ENCODE measurements around the gene PRKAR2B.
A peak's percentile ranks its signal among the peaks of the same experiment; 100 is the strongest.
"Not testable (repeated sequence)": the region's sequence is repeated elsewhere in the genome, so short reads cannot be mapped to it uniquely, and the experiment has no call there.

The PRKAR2B gene

GRCh38 chr7:107039199-107039900 is 5.2 kb upstream of the PRKAR2B start:
- no peak overlapping the region for H3K4me3 Mint-ChIP-seq
- H3K4me1 Mint-ChIP-seq = peaks cover 5% of the 10 kb centered on the region
- no peaks in the 10 kb centered on the region for H3K27me3 Mint-ChIP-seq
- H3K36me3 Mint-ChIP-seq = no peaks in the 10 kb centered on the region
- no peaks in the 10 kb centered on the region for H3K9me3 Mint-ChIP-seq
- H3K27ac Mint-ChIP-seq = no peak overlapping the region

- Mint-ChIP-seq H3K4me3 (no peak overlapping the region), H3K36me3 (no peaks in the 10 kb centered on the region), H3K27ac (no peak overlapping the region), H3K9me3 (no peaks in the 10 kb centered on the region), H3K4me1 (peaks cover 11% of the 10 kb centered on the region), H3K27me3 (peaks cover 7% of the 10 kb centered on the region)
Observed at GRCh38 chr7:107041097-107041496, 3.4 kb upstream of the PRKAR2B start.

- not testable (repeated sequence) for H3K9me3 Mint-ChIP-seq, H3K36me3 Mint-ChIP-seq, H3K4me3 Mint-ChIP-seq, H3K27ac Mint-ChIP-seq
- H3K27me3 Mint-ChIP-seq = peaks cover 11% of the 10 kb centered on the region
- peaks cover 11% of the 10 kb centered on the region for H3K4me1 Mint-ChIP-seq
Observed at GRCh38 chr7:107041764-107042163, 2.7 kb upstream of the PRKAR2B start.

- not testable (repeated sequence) for H3K27ac Mint-ChIP-seq, H3K4me3 Mint-ChIP-seq
- peaks cover 11% of the 10 kb centered on the region for H3K4me1 Mint-ChIP-seq
Observed at GRCh38 chr7:107042326-107042910, 2.1 kb upstream of the PRKAR2B start.

DNA sequence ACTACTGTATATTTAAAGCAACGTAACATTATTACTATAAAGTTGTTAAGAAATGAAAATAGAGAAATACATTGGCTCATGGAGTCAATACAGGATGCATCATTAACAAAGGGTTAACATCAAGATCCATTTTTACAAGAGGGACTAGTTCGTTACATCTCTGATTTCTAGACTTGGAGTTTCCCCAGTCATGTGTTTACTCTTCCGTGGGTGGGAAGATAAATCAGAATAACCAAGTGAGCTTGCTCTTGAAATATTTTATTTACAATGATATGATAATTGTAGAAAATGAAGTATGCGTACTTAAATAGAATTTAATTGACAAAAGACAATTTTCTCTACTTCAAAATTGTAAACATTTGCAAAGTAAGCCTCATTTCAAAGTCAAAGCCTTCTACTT is 1.0 kb upstream of the PRKAR2B start:
- Mint-ChIP-seq H3K36me3 (no peaks in the 10 kb centered on the region), H3K27me3 (peaks cover 20% of the 10 kb centered on the region), H3K9me3 (no peaks in the 10 kb centered on the region), H3K27ac (no peak overlapping the region), H3K4me3 (peak overlapping the region; percentile 86), H3K4me1 (peaks cover 11% of the 10 kb centered on the region)

More at GRCh38 chr7:107042326-107042910, 2.1 kb upstream of the PRKAR2B start:
- H3K27me3 Mint-ChIP-seq = peaks cover 18% of the 10 kb centered on the region
- H3K36me3 Mint-ChIP-seq, H3K9me3 Mint-ChIP-seq: not testable (repeated sequence)

DNA sequence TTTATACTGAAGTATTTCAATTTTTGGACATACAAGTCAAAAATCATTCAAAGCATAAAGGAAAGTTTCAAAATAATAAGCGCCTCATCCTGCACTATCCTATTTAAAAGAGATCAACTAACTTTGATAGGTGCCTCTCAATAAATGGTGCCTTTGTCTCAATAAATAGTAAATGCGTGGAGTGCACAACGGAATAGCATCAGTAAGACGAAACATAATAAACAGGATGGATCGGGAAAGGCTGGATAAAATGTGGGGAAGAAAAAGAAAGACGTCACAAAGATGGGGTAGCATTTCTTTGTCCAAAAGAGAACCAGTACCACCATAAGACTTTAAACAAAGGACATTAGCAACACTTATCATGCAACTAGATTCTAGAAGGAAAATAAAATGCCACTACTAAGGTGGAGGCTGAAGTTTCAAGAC is 571 bp upstream of the PRKAR2B start:
- peaks cover 11% of the 10 kb centered on the region for H3K4me1 Mint-ChIP-seq
- peaks cover 23% of the 10 kb centered on the region for H3K27me3 Mint-ChIP-seq
- H3K36me3 Mint-ChIP-seq = no peaks in the 10 kb centered on the region
- H3K27ac Mint-ChIP-seq = peak overlapping the region; percentile 3
- peak overlapping the region; percentile 86 for H3K4me3 Mint-ChIP-seq
- H3K9me3 Mint-ChIP-seq = no peaks in the 10 kb centered on the region

- Mint-ChIP-seq H3K4me3 (peak overlapping the region; percentile 87), H3K9me3 (no peaks in the 10 kb centered on the region), H3K27ac (peak overlapping the region; percentile 3), H3K4me1 (peaks cover 11% of the 10 kb centered on the region), H3K36me3 (no peaks in the 10 kb centered on the region), H3K27me3 (peaks cover 26% of the 10 kb centered on the region)
Observed at GRCh38 chr7:107045195-107045960, 873 bp downstream of the PRKAR2B start.

GRCh38 chr7:107045980-107046379 is 1.5 kb downstream of the PRKAR2B start:
- Mint-ChIP-seq H3K9me3 (no peaks in the 10 kb centered on the region), H3K4me3 (peak overlapping the region; percentile 61), H3K36me3 (no peaks in the 10 kb centered on the region), H3K4me1 (peaks cover 11% of the 10 kb centered on the region), H3K27me3 (peaks cover 26% of the 10 kb centered on the region), H3K27ac (no peak overlapping the region)

GRCh38 chr7:107046491-107047259 is 2.2 kb downstream of the PRKAR2B start:
- no peak overlapping the region for H3K4me3 Mint-ChIP-seq
- H3K4me1 Mint-ChIP-seq = peaks cover 17% of the 10 kb centered on the region
- H3K36me3 Mint-ChIP-seq = no peaks in the 10 kb centered on the region
- H3K27me3 Mint-ChIP-seq = peaks cover 26% of the 10 kb centered on the region
- H3K27ac Mint-ChIP-seq = no peak overlapping the region
- no peaks in the 10 kb centered on the region for H3K9me3 Mint-ChIP-seq

DNA sequence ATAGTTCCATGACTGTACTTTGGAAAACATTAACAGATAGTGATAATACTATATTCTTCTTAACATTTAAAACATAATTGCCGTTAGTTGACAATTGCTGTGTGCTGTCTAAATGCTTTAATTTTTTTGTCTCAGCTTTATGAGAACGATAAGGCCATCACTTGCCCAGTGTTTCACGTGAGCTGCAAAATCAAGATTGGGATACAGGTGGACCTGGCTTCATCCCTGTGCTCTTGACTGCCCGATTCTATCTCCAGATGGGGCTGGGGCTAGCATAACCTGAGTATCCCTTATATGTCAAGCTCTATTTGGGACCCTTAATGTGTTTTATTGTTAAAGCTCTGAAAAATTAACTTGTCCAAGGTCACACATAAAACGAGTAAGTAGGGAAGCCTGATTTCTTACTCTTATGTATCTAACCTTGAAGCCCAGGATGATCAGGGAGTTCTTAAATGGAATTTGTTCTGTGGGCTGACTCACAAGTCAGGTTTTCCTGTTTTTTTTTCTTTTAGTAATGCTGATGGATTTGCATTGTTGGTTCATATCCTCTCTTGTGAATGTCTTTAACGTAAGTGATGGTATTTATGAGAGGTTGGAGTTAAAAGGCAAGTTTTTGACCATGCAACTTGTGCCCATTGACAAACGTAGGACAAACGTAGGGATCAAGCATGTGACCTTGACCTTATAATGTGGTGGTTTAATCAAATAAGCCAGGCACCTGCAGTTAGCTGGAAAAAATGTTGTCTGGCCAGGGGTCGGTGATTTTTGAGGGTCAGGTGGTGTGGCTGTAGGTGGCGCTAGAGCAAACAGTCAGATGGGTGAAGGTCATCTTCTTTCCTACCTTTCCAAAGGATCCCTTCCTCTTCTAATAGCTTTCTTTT is 3.6 kb downstream of the PRKAR2B start:
- H3K9me3 Mint-ChIP-seq = no peaks in the 10 kb centered on the region
- H3K27ac Mint-ChIP-seq = no peak overlapping the region
- peaks cover 26% of the 10 kb centered on the region for H3K27me3 Mint-ChIP-seq
- H3K36me3 Mint-ChIP-seq = no peaks in the 10 kb centered on the region
- peaks cover 18% of the 10 kb centered on the region for H3K4me1 Mint-ChIP-seq
- H3K4me3 Mint-ChIP-seq = no peak overlapping the region

GRCh38 chr7:107048783-107049418 is 4.4 kb downstream of the PRKAR2B start:
- no peaks in the 10 kb centered on the region for H3K9me3 Mint-ChIP-seq
- H3K27ac Mint-ChIP-seq = no peak overlapping the region
- H3K4me3 Mint-ChIP-seq = no peak overlapping the region

DNA sequence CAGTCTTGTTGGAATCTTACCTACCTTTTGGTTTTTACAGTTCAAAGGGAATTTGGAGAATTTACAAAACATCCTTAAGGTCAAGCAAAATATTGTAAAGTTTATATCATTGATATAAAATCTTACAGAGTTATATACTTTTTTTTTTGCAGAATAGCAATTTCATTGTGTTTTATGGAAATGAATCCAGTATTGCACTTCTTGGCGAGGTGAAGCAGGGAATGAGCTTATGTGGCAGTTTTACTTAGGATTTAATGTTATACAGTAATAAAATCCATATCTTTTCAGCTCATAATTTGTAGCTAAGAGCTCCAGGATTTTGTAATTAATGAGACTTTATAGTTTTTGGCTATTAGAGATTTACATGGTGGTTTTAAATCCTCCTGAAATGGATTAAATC is 5.0 kb downstream of the PRKAR2B start:
- peaks cover 26% of the 10 kb centered on the region for H3K27me3 Mint-ChIP-seq
- peaks cover 13% of the 10 kb centered on the region for H3K4me1 Mint-ChIP-seq
- no peaks in the 10 kb centered on the region for H3K9me3 Mint-ChIP-seq
- H3K27ac Mint-ChIP-seq = no peak overlapping the region
- no peaks in the 10 kb centered on the region for H3K36me3 Mint-ChIP-seq
- H3K4me3 Mint-ChIP-seq = no peak overlapping the region

More at GRCh38 chr7:107048783-107049418, 4.4 kb downstream of the PRKAR2B start:
- peaks cover 26% of the 10 kb centered on the region for H3K27me3 Mint-ChIP-seq
- no peaks in the 10 kb centered on the region for H3K36me3 Mint-ChIP-seq
- peaks cover 15% of the 10 kb centered on the region for H3K4me1 Mint-ChIP-seq

GRCh38 chr7:107049971-107050532 is 5.5 kb downstream of the PRKAR2B start:
- H3K27me3 Mint-ChIP-seq = peaks cover 26% of the 10 kb centered on the region
- peaks cover 13% of the 10 kb centered on the region for H3K4me1 Mint-ChIP-seq
- no peaks in the 10 kb centered on the region for H3K9me3 Mint-ChIP-seq
- H3K27ac Mint-ChIP-seq = no peak overlapping the region
- H3K4me3 Mint-ChIP-seq = no peak overlapping the region
- H3K36me3 Mint-ChIP-seq = no peaks in the 10 kb centered on the region

DNA sequence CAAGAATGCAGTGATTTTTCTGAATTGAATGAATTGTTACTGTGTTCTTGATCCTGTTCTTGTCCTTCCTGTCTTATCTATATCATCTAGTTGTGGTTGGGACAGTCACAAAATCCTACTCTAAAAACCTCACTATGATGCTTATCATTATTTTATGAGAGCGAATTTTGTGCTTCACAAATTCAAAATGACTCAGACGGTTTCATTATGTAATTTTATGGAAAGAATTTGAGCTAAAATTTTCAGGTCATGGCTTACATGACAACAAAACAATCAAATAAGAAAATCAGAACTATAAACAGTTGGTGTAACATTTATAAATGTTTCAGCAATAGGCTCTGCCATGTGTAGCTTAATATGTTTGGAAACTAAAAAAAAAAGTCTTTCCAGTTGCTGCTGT is 6.9 kb downstream of the PRKAR2B start:
- Mint-ChIP-seq H3K27me3 (peaks cover 16% of the 10 kb centered on the region), H3K36me3 (no peaks in the 10 kb centered on the region), H3K4me1 (peaks cover 7% of the 10 kb centered on the region), H3K9me3 (no peaks in the 10 kb centered on the region), H3K4me3 (no peak overlapping the region), H3K27ac (no peak overlapping the region)

Measured in activated naive CD4-positive, alpha-beta T cell treated with anti-CD3 and anti-CD28 coated beads, Interleukin-2, amount 50 U/mL, for 24 hours (primary cell).